HG02981 (cell line): ENCODE results near the gene FAM110D.

ENCODE experiments used
- ATAC-seq: cut with Tn5 transposase; IDR thresholded peaks from one replicate; pipeline ENCODE4 v1.9.1; 2021; ENCODE audit warnings: mild to moderate bottlenecking, moderate library complexity; ENCODE audit not compliant: unreplicated experiment

FAM110D gene

DNA sequence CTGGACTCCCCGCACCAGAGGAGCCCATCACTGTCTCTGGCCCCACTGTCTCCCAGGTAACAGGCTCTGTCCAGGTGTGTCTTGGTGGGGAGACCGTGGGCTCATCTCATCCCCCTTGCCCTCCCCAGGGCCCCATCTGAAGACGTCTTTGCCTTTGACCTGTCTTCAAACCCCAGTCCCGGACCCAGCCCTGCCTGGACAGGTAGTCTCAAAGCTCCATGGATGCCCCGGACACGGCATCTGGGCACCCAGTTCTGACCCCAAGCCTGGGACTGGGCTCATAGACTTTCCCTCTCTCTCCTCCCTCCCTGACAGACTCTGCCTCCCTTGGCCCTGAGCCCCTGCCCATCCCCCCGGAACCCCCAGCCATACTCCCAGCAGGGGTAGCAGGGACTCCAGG lies 25.2 kb downstream of the FAM110D start:
- no peak for ATAC-seq

DNA sequence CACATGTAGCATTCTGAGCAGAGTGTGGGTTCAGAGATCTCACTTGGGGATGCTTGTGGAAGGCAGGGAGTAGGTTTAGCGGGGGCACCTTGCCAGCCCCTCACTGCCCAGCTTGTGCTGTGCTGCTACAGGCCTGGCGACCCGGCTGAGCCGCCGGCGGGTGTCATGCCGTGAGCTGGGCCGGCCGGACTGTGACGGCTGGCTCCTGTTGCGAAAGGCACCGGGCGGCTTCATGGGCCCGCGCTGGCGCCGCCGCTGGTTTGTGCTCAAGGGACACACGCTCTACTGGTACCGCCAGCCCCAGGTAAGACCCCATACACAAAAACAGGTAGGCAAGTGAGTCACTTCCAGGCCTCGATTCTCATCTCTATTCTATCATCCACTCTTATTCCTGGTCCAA lies 26.0 kb downstream of the FAM110D start:
- no peak for ATAC-seq

DNA sequence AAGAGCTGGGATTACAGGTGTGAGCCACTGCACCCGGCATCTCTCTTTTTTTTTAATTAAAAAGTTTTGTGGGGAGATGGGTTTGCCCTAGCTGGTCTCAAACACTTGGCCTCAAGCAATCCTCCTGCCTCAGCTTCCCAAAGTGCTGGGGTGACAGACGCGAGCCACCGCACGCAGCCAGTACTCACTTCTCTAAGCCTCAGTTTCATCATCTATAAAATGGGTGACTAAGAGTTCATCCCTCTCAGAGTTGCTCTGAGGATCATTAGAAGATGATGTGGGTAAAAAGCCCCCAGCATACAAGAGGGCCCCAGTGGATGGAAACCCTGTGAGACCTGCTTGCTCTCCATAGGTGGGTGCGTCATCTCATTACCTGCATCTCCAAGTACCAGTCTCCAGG lies 29.0 kb downstream of the FAM110D start:
- no peak for ATAC-seq

DNA sequence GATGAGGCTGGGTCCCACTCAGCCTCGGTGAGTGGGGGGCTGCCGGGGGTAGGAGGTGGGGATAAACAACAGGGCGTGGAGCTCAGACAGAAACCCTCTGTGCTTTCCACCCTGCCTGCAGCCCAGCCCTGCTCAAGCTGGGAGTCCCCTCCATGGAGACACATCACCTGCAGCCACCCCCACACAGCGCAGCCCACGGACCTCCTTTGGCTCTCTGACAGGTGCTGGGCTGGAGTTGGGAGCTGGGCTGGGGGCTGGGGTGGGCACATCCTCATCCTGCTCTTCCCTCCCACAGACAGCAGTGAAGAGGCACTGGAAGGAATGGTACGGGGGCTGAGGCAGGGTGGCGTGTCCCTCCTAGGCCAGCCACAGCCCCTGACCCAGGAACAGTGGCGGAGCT lies 29.6 kb downstream of the FAM110D start:
- ATAC-seq, result no peak

DNA sequence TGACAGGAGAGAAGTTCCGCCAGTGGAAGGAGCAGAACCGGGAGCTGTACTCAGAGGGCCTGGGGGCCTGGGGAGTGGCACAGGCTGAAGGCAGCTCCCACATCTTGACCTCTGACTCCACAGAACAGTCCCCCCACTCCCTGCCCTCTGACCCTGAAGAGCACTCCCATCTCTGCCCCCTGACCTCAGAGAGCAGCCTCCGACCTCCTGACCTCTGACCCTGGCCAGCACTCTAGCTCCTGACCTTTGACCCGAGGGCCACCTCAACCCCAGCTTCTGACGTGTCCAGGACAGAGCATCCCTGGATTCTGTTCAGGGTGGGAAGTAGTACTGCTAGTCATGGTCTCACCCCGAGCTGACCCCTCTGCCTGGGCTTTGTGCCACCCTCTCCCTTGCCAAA lies 30.5 kb downstream of the FAM110D start:
- no peak for ATAC-seq

DNA sequence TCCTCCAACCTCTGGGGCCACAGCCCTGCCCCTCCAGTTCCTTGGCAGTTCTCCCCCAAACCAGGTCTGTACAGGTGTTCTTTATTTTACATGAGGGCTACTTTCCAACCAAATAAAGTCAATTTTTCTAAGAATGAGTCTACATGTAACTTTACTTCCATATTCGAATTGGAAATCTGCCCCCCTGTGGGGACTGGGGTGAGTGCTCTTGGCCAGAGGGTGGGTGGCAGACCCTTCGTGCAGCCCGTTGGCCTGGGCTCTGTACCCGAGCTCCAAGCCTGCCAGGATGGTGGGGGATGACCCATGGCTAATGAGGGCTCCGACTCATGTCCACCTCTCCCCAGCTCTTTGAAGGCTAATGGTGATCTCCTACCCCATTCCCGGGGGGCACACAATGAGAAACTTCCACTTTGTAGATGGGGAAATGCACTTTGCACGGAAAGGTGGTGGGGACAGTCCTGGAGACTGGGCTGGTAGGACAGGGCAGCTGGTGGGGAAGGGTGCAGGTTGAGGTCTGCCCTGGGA lies 30.9 kb downstream of the FAM110D start:
- ATAC-seq, result no peak

DNA sequence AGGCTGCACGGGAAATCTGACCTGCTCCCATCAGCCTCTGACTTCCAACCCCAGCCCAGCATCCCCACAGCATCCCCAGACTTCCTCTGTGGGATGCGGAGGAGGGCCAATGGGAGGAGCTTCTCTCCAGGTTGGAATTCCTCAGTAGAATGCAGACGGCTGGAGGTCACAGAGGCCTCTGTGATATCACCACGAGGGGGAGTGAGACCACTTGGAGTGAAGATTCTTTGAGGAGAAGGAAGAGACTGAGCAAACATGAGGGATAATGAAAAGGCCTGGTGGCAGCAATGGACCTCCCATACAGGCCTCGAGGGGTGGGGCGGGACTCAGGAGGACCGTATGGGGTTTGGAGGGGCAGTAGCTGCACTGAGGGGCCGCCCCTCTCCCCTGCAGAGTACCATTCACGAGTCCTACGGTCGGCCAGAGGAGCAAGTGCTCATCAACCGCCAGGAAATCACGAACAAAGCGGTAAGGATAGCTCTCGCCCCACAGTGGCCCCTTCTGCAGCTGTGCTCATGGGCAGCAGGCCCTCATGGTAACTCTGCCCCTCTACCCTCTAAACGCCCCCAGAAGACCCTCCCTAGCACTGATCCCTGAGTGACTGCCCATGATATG lies 31.6 kb downstream of the FAM110D start, which contains the start of gene CATSPER4:
Gene CATSPER4 (plus strand): TSS at position 230 of the 615 bp plus-strand sequence. CDS start 26 bp downstream, at position 256.
- no peak for ATAC-seq

DNA sequence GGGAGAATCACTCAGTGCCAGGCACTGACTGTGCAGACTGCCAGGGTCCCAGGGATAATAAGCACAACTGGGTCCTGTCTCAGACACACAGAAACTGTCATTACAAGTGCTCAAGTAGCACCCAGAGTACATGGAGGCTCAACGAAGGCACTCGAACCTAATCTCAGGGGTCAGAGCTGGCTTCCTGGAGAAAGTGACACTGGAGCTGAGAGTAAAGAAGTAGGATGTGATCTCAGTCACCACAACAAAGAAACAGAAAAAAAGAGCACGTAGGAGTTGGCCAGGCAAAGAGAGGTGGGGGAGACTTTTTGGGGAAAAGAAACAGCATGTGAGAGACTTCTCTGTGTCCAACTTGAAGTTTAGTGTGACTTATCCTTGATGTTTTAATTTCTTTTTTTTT lies 32.9 kb downstream of the FAM110D start:
- ATAC-seq, result no peak

DNA sequence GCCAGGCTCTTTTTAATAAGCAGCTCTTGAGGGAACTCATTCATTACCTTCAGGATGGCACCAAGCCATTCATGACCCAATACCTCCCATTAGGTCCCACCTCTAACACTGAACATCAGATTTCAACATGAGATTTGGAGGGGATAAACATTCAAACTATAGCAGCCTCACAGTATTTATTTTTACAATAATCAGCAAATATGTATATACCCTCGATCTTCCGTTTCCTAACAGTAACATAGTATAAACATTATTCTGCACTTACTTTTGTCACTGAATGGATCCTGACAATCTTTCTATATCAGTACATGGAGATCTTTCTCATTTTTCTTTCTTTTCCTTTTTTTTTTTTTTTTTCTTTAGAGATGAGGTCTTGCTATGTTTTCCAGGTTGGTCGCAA lies 36.9 kb downstream of the FAM110D start:
- no peak for ATAC-seq

DNA sequence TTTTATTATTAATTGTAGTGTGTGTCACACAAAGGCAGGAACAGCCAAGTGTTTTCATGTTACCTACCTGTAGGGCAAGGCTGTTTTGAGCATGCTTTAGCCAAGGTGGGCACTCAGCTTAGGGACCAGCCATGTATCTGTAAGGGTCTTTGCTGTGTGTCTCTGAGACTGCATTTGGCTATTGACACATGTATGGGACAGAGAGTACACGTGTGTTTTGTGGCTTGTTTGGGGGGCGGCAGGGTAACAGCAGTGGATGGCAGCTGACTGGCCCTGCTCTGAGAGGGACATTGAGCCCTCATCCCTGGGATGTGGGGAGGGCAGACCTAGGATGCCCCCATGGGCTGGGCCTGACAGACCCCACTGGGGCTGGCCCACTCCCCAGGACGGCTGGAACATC lies 38.4 kb downstream of the FAM110D start:
- no peak for ATAC-seq

DNA sequence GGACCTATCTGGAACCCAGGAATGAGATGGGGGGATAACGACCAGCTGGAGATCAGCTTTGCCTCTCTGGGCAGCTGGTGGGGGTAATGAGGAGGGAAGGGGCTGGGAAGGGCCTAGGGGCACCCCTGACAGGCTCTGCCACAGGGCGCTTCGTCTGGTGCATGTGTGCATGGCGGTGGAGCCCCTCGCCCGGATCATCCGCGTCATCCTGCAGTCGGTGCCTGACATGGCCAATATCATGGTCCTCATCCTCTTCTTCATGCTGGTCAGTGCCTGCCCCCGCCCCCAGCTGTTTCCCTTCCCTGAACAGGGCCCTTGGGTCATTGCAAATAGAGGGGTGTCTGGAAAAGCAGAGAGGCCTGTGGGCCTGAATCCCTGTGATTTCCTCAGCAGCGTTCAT lies 38.9 kb downstream of the FAM110D start:
- no peak for ATAC-seq

DNA sequence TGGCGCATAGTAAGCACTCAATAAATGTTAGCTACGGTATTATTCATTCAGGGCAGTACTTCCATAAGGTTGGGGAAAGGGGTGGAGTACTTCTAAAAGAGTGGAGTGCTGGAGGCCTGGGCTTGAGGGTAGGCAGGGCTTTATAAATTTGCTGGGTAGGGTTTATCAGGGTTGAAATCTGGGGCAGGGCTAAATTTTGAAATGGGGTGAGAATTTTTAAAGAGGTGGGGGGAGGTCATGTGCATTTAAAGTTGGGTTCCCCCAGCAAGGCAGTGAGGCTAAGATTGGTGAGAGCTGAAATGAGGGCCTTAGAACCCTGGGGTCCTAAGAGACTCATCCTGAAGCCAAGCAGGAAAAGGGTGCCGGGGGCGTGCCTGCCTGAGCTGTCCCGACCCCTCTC lies 41.5 kb downstream of the FAM110D start:
- ATAC-seq, result no peak

DNA sequence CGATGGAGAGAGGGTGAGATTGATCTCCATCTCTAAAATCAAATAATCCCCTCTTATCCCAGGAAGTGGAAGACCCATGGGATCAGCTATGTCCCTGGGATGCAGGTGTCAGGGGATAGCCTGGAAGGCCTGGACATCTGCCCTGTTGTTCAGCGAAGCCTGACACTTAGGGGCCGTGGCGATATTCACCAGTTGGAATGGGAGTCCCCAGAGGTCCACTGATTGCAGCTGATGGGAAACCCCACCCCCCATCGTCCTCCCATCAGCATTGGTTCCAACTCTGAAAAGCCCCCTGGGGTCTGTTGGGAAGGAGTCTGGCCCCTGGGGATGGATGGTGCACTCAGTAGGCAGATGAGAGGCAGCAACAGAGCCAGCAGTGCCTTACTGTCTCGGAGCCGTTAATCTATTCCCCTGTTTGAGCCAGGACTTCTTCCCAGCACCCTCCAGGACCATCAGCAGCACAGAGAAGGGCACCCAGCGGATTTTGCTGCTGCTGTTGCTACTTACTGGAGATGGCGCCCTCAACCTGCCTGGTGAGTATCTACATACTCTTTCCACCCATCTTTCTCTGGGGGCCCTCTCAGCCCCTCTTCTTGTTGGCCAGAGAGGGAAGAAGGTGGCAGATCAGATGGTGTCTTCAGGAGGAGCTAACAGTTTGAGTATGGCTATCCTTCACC lies 44.9 kb downstream of the FAM110D start:
- ATAC-seq, result no peak

DNA sequence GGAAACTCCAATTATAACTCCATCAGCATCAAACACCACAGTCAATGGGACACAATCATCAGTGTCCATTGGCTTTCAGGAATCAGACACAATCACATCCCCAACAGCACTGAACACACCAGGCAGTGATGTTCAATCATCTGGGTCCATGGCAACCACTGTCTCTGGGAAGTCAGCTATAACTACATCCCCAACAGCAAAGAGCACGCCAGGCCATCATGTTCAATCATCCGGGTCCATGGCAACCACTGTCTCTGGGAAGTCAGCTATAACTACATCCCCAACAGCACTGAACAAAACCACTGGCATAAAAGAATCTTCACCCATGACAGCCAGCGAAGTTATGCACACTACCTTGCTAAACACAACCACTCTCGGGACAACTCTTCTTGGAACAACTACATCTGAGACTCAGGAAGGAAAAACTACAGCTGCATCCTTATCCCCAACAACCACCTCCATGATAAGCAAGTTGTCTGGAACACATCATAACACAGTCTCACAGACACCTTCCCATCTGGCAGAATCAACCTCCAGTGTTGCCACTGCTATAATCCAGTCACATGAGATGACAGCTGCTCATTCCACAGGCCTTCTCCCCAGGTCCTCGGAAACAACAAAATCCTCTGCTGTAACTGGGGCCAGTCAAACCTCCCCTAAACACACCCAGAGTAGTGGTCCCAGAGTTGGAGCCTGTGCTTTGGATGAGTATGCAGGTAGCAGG lies 51.4 kb downstream of the FAM110D start:
- no peak for ATAC-seq

DNA sequence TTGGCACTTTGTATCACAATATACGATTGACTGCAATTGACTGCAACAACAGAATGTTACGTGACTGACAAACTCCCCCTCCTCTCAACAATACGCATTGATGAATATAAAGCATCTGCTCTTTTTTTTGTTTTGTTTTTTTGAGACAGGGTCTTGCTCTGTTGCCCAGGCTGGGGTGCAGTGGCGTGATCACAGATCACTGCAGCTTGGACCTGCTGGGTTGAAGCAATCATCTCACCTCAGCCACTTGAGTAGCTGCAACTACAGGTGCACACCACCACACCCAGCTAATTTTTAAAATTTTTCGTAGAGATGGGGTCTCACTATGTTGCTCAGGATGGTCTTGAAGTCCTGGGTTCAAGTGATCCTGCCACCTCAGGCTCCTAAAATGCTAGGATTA lies 53.8 kb downstream of the FAM110D start:
- no peak for ATAC-seq

DNA sequence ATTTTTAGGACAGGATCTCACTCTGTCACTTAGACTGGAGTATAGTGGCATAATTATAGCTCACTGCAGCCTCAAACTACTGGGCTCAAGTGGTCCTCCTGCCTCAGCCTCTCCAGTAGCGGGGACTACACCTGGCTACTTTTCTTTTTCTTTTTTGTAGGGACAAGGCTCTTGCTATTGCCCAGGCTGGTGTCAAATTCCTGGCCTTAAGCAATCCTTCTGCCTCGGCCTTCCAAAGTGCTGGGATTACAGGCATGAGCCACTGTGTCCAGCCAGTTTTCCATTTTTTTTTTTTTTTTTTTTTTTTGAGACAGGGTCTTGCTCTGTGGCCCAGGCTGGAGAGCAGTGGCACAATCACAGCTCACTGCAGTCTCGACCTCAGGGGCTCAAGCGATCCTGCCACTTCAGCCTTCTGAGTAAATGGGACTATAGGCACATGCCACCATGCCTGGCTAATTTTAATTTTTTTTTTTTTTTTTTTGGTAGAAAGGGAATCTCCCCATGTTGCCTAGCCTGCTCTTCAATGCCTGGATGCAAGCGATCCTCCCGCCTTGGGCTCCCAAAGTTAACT lies 54.5 kb downstream of the FAM110D start:
- no peak for ATAC-seq
